Astrocyte (in vitro differentiated cells and primary cell): Measurements from ENCODE around the gene NIPAL3.

Source experiments
- EZH2 ChIP-seq: IDR thresholded peaks from 2 replicates; pipeline ENCODE4 v1.6.1; 2012; ENCODE audit warnings: mild to moderate bottlenecking, low read length, inconsistent platforms; ENCODE audit not compliant: insufficient read depth
- TF ChIP-seq, protein P1 (sequence below): IDR thresholded peaks from 2 replicates; pipeline ENCODE4 v1.5.1; 2011; ENCODE audit warnings: low read depth, mild to moderate bottlenecking, inconsistent platforms, low read length, moderate library complexity; ENCODE audit not compliant: insufficient read depth

- TF ChIP-seq, protein P1, sequence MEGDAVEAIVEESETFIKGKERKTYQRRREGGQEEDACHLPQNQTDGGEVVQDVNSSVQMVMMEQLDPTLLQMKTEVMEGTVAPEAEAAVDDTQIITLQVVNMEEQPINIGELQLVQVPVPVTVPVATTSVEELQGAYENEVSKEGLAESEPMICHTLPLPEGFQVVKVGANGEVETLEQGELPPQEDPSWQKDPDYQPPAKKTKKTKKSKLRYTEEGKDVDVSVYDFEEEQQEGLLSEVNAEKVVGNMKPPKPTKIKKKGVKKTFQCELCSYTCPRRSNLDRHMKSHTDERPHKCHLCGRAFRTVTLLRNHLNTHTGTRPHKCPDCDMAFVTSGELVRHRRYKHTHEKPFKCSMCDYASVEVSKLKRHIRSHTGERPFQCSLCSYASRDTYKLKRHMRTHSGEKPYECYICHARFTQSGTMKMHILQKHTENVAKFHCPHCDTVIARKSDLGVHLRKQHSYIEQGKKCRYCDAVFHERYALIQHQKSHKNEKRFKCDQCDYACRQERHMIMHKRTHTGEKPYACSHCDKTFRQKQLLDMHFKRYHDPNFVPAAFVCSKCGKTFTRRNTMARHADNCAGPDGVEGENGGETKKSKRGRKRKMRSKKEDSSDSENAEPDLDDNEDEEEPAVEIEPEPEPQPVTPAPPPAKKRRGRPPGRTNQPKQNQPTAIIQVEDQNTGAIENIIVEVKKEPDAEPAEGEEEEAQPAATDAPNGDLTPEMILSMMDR = no peak
- TF ChIP-seq EZH2 = no peak
Observed at GRCh38 chr1:24508911-24509310, 93.3 kb downstream of the NIPAL3 start.
